NCI-H1048 (cell line): ENCODE measurements around the gene ARID3C.

ENCODE experiments used
- DNase-seq: peaks from one replicate; lab custom pipeline; 2025; lab: John Stamatoyannopoulos, UW

The ARID3C gene

DNA sequence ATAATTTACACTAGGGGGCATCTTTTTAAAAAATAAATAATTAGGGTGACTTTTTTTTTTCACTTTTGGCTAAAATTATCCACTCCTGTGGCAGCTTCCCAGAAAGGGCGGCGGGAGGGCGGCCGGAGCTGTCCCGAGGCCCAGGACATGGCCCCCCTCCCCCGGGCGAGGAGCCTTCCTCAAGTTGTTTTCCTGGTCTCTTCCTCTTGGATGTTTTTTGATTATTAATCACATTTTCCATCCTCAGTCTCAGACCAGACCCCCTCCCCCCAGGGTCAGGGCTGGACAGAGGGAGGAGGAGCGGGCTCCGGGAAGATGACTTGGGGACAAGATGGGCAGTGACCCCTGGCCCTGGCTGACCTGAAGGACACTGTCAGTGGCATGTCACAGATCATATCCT, 34.7 kb downstream of the ARID3C start:
- no peak for DNase-seq

DNA sequence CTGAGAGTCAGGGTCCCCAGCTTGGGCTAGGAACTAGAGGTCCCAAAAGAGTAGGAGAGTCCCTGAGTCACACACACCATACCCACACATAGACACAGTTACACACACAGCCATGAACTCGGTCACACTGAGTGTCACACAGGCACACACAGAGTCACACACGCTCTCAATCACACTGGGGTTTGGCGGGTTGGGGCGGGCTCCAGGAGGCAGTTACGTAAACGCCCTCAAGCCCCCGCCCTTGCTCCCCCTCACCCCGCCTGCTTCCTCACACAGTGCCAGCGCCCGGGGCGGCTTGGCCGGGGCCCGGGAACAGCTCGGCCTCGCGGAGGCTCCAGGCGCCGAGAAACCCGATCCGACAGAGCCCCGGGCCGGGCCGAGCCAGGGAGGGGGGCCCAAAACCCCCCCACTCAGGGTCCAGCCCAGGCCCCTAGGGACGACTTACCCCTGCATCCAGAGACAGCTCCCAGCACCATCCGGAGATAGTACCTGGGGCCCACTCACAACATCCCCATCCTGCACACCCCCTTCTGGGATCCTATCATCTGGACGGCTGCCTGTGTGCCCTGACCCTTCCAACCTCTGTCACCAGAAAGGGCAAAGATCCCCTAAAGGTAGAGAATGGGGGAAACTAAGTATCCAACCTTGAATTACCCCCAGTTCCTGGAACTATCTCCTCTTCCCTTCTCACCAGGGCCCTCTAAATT, 35.8 kb downstream of the ARID3C start:
- no peak for DNase-seq

DNA sequence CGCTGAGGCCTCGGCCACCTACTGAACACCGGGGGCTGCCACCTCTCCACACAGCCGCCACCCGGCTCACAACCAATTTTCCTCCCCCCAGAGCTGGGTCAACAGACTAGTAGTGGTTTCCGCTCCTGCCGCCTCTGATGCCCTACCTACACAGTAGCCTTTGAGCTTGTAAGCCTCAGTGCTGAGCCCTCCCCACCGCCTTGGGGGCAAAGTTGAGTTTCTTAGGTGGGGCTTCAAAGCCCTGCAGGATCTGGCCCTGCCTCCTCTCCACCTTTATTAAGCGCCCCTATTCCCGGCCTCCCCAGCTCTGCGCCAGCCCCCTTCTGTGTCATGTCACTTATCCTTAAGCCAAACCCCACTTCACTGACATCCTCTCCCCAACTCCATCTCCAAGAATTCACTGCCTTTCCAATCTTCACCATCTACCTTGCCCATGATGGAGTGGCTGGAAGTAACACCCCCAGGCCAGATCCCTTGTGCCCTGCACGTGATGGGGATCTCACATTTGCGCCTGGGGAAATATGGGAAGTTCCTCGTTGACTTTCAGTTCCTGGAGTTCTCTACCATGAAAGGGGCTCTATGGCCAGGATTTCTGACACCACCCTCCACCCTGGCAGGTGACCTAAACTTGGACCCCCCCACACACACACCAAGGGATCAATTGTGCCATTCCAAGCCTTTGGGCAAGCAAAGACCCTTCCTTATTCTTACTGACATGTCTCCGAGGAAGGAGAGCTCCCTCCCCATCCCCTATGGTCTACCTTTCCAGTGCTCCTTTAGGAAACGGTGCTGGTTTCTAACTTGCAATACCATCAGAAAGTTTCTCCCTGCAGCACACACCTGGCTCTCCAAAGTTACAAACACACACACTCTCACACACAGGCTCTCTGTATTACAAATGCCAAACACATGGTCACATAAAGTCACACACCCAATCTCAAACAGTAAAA, 36.7 kb downstream of the ARID3C start:
- no peak for DNase-seq

DNA sequence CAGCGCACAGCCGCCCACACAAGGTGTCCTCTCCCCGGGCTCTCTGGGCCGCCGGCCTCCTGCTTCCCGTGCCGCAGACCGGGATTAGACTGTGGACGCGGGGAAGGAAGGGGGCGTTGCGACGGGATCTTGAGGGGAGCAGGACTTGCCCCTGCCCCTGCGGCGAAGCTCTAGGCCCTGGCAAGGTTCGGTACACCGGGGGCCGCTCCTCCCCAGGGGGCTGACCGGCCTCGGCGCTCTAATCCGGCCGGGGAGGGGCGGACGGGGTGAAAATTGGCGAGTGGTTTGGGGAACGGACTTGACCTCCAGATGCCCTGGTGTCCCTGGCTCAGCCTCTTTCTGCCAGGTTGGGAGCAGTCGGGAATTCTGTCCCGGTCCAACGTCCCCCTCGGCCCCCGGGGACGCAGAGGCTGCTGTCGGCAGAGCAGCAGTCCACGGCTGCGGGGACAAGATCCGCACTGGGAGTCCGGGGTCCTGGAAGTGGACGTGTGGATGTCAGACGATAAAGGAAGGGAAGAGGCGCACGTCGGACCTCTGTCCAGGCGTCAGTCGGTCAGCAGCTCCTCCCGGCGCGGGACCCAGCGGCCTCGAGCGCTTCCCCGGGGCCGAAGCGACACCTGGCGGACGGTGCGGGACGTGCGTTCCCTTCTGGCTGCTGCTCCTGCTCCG, 37.5 kb downstream of the ARID3C start:
- DNase-seq = no peak

DNA sequence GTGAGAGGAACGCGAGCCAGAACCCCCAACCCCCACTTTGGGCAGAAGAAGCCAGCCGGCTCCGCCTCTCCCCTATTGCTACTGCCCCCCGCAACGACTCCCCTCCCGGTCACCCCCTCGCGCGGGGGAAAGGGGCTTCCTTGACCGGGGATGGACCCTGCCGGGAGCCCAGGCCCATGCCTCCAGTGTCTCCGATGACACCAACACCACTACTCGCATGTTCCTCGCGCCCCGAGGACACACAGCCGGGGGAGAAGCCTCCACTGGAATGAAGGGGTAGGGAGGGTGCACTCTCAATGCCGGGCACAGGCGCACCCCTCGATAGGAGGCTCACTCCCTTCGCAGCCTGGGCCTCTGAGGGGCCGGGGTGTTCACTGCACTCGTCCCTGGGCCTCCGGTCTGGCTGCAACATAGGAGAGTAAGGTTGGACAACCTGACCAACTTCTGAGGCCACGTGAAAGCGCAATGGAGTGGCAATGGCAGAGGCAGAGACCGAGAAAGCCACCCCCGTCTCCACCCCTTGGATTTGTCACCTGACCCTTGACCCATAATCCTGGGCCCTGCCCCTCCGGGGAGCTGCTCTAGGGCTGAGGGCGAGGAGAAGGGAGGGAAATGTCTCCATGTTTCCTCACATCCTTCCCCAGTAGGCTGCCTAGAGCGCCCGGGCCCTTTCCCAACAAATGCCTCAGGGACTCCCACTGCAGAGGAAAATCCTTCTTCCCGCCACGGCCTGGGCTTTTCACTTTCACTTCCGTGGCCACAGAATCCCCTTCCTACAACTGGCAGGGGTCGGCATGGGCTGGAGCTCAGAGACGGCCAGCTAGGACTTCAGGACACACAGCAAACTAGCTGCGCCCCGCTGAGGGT, 38.3 kb downstream of the ARID3C start:
- no peak for DNase-seq

DNA sequence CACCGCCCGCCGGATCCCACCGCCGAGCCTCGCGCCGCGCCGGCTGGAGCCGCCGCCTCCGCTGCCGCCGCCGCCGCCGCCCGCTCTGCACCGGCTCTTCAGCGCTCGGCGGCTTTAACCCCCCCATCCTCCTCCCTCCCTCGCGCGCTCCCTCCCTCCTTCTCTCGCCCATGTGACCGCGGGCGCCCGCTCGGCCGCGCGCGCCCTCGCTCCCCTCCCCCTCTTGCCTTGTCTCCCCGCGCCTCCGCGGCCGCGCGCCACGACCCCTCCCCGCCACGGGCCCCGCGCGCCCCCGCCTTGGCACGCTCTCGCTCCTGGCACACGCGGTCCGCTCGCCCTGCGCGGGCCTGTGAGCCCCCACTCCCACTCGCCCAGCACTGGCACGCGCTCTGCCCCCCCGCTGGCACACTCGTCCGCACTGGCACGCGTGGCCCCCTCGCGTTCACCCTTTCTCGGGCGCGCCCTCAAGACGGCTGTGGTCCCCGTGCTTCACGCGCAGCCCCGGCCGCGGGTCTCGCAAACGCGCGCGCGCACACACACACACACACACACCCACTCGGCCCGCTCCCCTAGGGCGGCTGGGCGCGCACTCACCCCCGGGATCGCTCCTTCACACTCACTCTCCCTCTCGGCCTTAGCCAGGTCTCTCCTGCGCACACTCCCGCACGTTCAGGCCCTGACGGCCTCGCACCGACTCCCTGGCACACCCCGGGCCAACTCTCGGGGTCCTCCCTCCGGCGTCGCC, 39.1 kb downstream of the ARID3C start, which contains the start of gene CNTFR:
Gene CNTFR, minus strand, starts transcription at position 89 of the 745 bp plus-strand sequence. CDS start 20,743 bp downstream, outside the sequence.
- no peak for DNase-seq

DNA sequence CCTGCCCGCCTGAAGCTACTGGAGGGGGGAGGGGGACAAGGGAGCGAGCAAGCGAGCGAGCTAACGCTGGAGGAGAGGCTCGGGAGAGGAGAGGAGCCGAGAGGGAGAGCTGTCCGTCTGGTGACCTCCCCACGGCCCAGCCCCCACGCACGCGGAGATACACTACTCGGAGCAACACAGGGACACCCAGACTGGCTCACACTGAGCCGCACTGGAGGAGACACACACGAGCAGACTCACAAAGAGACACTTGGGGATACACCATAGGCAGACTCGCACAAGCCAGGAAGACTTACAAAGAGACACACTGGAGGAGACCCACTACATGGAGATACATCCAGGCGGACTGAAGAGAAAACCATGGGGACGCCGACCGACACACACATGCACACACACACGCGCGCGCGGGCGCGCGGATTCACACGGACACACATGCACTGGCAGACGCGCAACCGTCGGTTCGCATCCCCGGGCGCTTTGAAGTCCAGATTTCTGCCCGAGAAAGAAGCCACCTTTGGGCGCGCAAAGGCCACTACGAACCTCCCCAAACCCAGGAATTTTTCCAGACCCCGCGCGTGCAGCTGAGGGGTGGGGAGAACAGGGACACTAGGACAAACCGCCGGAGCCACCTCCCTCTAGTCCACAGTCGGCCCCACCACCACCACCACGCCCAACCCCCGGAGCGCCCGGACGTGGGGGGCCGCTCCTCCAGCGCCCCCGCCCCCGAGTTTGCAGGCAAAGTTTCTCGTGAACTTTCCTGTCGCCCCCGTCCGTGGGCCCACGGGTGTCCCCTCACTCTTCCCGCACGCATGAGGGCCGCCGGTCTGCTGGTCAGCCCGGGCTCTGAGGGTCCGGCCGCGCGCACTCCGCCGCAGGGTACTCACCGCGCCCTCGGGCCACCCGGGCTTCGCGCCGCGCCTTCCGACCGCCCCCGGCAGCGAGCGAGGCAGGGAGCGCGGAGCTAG, 39.9 kb downstream of the ARID3C start:
- no peak for DNase-seq

DNA sequence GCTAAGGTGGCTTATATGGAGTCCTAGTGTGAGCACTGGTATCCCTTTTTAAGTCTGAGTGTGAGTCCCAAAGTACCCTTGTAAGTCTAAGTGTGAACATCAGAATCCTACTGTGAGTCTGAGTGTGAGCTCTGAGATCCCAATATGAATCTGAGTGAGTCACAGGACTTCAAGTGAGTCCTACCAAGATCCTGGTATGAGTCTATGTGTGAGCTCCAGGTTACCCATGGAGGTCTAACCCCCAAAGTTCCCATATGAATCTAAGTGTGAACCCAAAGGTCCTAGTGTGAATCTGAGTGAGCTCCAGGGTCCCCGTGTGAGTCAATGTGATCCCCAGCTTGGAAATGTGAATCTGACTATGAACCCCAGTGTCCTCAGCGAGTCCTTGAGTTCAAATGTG, 41.6 kb downstream of the ARID3C start:
- DNase-seq = no peak

DNA sequence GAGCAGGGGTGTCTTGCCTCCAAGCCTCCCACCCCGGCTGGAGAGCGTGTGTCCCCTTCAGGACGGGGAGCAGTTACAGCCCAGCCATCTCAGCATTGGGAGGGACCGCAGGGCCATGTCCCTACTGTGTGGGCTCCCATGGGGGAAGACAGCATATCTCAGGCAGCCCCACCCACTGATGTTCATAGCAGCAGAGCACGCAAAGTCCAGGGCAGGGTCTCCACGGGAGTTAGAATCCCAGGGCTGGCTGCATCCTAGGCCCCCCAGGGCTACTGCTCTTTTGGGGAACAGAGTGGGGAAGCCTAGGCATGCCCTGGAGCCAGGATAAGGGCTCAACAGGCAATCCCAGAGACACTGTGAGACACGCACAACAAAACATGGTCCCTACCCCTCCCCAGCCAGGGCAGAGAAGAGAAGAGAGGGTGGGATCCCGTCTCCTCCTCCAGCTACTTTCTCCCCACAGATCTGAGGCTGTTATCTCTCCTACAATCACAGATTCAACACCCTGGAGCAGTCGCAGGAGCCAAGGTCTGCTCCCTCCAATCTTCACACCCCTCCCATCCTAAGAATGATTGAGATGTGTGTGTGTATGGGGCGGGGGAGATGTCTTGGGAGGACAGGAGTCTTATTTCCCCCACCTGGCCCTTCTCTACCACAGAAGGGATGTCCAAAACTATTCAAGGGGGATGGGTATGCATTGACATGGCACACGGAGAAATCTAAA, 42.8 kb downstream of the ARID3C start:
- no peak for DNase-seq

DNA sequence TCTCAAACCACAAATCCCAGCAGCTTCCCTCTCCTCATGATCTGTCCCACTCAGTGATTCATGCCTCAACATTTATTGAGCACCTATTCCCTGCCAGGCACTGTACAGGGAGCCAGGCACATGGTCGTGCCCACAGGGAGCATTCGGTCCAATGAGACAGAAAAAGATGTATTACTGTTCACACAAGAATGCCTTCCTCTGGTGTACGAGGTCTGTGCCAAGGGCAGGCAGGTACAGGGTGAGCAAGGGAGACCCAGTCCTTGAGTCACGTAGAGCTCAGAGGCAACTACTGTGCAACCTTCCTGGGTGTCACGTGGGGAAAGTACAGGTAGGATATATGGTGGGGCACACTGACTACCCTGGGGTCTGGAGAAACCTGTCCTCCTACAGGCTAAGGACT, 43.9 kb downstream of the ARID3C start:
- DNase-seq = no peak

DNA sequence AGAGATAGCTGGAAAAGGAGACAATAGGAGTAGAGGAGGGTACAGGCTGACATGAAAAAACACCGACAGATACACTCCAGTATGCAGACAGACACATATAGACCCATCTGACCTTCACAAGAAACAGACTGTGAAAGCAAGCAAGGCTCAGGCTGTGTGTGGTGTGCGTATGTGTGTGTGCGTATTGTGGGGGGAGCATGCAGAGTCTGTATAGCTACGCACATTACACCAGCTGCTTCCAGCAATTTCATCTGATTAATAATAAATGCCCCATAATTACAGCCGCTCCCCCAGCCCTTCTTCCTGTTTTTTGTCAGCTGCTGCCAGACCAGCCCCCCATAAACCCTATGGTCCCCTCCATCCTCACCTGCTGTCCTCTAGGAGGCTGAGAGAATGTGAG, 46.1 kb downstream of the ARID3C start:
- DNase-seq = no peak

DNA sequence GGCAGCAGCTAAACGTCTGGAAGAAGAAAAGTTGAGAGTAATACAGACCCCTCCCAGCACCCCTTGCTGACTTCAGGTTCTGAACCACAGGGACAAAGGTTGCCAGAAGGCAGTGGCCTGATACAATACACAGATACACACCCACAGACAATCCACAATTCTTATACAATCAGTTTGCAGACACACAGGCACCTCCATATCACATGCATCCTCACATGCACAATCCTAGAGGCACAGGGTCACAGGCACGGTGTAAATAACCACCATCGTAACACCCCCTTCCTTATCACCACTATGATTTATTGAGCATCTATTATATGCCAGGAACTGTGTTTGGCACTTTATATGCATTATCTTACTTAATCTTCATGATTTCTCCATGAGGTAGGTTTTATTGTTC, 47.5 kb downstream of the ARID3C start:
- DNase-seq = no peak

DNA sequence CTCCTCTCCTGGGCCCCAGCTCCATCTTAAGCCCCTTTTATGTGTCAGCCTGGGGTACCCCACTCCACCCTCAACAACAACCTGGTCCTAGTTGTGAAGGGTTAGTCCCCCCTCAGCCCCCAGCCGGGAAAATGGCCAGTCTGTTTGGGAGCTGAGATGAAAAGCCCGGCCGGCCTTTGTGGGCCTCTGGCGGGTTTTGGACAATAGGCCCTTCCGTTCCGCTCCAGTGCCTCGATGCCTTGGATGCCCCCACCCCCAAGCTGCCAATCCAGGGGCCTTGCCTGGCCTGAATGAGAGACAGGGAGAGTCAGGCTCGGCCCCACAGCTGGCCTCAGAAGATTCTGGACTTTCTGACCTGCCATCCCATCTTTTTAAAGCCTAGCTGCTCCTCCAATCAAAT, 48.5 kb downstream of the ARID3C start:
- no peak for DNase-seq

DNA sequence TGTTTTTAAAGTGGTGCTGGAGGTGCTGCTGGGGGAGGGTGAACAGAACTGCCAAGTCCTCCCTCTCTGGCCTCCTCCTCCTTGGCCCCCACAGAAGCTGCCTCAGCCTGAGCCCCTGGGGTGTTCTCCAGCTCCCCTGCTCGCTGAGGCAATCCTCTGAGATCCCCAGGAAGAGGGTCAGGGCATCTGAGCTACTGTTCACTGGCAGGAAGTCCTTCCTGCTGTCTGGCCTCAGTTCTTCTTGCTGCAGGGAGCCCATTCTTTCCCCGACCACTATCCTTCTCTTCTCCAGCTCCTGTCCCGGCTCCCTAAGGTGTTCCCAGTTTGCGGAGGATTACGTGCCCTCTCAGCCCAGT, 49.1 kb downstream of the ARID3C start:
- no peak for DNase-seq

DNA sequence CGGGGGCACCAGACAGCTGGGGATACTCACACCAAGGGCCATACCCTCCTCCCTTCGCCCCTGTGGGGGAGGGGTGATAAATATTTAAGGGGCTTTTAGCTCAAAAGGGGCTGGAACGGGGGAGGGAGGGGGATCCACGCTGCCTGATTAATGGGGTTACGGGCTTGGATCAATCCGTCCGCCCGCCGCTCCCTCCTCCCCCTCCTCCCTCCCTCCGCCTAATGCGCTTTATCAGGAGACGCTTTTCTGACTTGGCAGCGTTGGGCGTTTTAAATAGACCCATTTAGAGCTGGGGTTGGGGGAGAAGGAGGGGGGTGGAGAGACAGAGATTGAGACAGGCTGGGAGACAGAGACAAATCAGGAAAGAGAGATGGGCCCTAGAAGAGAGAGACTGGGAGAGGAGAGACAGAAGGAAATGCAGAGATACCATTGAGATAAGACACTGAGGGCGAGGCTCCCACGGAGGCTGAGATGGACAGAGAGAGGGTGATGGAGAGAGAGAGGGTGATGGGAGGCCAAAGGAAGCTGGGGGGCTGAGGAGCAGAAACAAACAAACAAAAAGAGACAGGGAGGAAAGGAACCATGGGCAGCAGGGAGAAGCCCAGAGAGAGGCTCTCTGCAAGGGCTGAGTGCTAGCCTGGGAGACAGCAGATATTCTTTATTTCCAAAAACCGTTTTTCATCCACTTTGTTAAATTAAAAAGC, 49.6 kb downstream of the ARID3C start:
- DNase-seq = no peak

DNA sequence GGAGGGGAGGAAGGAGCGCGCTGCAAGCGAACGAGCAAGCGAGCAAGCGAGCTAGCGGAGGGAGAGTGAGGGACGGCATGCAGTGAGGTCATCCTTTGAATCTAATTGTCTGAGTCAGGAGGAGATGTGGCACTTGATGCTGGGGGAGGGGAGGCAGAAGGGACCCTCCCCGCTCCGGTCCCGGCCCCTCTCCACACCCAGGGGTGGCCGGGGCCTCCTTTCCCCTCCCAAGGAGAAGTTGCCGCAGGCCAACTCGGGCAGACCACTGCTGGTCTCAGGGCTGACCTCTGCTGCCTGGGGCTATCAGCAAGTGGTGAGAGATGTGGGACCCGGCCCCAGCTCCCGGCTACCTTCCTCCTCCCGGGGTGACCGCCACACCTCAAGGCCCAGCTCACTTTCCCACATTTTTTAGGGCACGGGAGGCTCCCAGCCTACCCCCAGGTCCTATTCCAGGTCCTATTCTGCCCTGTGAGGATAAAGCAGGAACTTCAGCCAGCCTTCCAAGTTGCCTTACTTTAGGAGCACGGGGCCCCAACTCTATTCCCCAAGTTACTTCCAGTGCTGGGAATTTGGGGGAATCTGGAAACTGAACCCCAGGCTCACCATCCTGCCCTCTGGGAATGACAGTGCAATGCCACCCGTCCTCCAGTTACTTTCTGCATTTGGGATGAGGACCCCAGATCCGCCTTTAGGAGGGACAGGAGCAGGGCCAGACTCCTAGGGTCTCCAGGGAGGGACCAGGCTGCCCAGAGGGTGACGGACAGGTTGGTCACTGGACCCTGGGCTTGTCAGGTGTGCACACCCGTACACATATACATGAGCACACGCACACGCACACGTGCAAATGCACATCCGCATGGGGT, 50.4 kb downstream of the ARID3C start:
- DNase-seq = no peak

DNA sequence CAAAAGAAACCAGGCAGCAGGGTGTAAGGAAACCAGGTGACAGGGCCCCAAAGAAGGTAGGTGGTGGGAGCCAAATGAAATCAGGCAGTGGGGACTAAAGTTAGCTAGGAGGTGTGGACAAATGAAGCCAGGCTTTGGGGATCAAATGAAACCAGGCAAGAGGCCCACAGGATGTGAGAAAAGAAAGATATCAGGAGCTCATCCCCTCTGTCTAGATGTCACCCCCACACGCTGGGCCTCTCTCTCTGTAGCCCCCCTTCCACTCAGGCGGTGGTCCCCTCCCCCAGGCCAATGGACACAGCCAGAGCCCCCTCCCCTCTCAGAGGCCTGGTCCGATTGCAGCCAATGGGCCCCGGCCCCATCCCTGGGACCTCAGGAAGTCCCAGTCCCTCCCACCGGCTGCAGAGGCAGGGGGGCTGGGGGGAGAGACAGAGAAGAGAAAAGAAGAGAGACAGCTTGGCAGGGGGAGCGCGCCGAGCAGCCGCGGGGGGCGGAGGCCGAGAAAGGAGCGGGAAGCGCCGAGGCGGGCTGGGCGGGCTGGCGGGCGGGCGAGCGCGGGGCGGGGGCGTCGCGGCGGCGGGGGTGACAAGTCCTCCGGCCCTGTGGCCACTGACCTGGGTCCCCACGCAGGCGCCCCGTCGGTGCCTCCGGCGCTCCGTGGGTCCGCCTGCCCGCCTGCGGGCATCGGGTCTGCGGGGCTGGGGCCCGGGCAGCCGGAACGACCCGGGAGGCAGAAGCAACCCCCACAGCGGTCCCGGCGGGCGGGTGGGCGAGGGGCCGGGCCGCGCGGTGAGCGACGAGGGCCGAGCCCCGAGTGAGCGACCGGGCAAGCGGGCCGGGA, 51.2 kb downstream of the ARID3C start:
- no peak for DNase-seq
